HepG2 (cell line): ENCODE measurements around the gene SLC6A8. TPM values are rescaled to one million over a fixed set of nuclear protein-coding genes. Genes with fewer than 3 reads are reported as not detected.

Experiments used
- EHMT2 ChIP-seq: fragments of 200-600 bp; sonication (generic); IDR thresholded peaks from 2 replicates; pipeline ENCODE4 v1.7.0; 2017; ENCODE audit warnings: antibody characterized with exemption, low read depth, low read length, borderline replicate concordance
- FOXJ3 ChIP-seq: sonication (generic); formaldehyde crosslinking; IDR thresholded peaks from 2 replicates; pipeline ENCODE4 v1.4.0; 2020; ENCODE audit warnings: missing genetic modification reagents, mild to moderate bottlenecking, borderline replicate concordance
- NFATC3 ChIP-seq: sonication (generic); formaldehyde crosslinking; IDR thresholded peaks from 2 replicates; pipeline ENCODE4 v1.5.1; 2020; ENCODE audit warnings: mild to moderate bottlenecking, missing genetic modification reagents
- NFYC ChIP-seq: IDR thresholded peaks from 2 replicates; pipeline ENCODE4 v1.6.1; 2016; ENCODE audit warnings: missing genetic modification reagents, missing compliant biosample characterization
- NR2F2 ChIP-seq: IDR thresholded peaks from 2 replicates; pipeline ENCODE4 v1.6.1; 2012; ENCODE audit warnings: low read depth, inconsistent platforms, borderline replicate concordance
- SALL1 ChIP-seq: sonication (generic); formaldehyde crosslinking; IDR thresholded peaks from 2 replicates; pipeline ENCODE4 v1.8.0; 2022; ENCODE audit warnings: mild to moderate bottlenecking, missing genetic modification reagents
- SP2 ChIP-seq: sonication (generic); formaldehyde crosslinking; IDR thresholded peaks from 2 replicates; pipeline ENCODE4 v1.5.1; 2020; ENCODE audit warnings: mild to moderate bottlenecking, missing genetic modification reagents
- SRSF4 ChIP-seq: fragments of 200-400 bp; formaldehyde crosslinking; IDR thresholded peaks from one replicate; pipeline ENCODE4 v1.6.1; 2018; ENCODE audit warnings: mild to moderate bottlenecking, low read depth, low read length, moderate library complexity; ENCODE audit not compliant: poor library complexity, severe bottlenecking
- XRCC5 ChIP-seq: fragments of 200-400 bp; formaldehyde crosslinking; optimal IDR thresholded peaks from 2 replicates; pipeline ENCODE3; 2017; ENCODE audit warnings: mild to moderate bottlenecking, low read length
- ZMYM4 ChIP-seq: sonication (generic); formaldehyde crosslinking; IDR thresholded peaks from 2 replicates; pipeline ENCODE4 v1.8.1; 2023; ENCODE audit warnings: mild to moderate bottlenecking, missing genetic modification reagents
- ZNF17 ChIP-seq: sonication (generic); formaldehyde crosslinking; IDR thresholded peaks from 2 replicates; pipeline ENCODE4 v1.5.0; 2020; ENCODE audit warnings: mild to moderate bottlenecking, missing genetic modification reagents
- ZNF367 ChIP-seq: sonication (generic); formaldehyde crosslinking; IDR thresholded peaks from 2 replicates; pipeline ENCODE4 v1.4.0; 2020; ENCODE audit warnings: missing genetic modification reagents, borderline replicate concordance
- ZNF558 ChIP-seq: sonication (generic); formaldehyde crosslinking; IDR thresholded peaks from 2 replicates; pipeline ENCODE4 v1.9.0; 2022; ENCODE audit warnings: mild to moderate bottlenecking, missing genetic modification reagents, borderline replicate concordance
- ZNF883 ChIP-seq: sonication (generic); formaldehyde crosslinking; IDR thresholded peaks from 2 replicates; pipeline ENCODE4 v1.5.1; 2020; ENCODE audit warnings: mild to moderate bottlenecking, missing genetic modification reagents; ENCODE audit errors: not compliant biosample characterization
- polyA plus RNA-seq, 8 experiments: library from polyadenylated mRNA; depleted of rRNA in 3 of 8; stranded (reverse) in 7 of 8; unstranded in 1 of 8; fragments of >200 nt; fragmentation: Illumina TruSeq in 4 of 8; extraction: Trizol in 4 of 8; gene quantifications; 2 replicates each; pipeline versions ENCODE4 v1.2.1 to v1.2.3, GENCODE V29; 2011 to 2016; ENCODE audit warnings: low read depth in 4 of 8, missing spikeins in 1 of 8, mixed read lengths in 1 of 8; ENCODE audit not compliant: insufficient read depth in 1 of 8
- total RNA-seq, 5 experiments: library from RNA; depleted of rRNA; stranded (reverse); fragments of >200 nt; fragmentation: Illumina TruSeq; extraction: Trizol; gene quantifications; 2 replicates each; pipeline ENCODE4 v1.2.3, GENCODE V29; 2016; ENCODE audit warnings: low read depth in 1 of 5
- TF ChIP-seq, protein P1 (sequence below): sonication (generic); formaldehyde crosslinking; IDR thresholded peaks from 2 replicates; pipeline ENCODE4 v1.4.0; 2020; ENCODE audit warnings: mild to moderate bottlenecking, missing genetic modification reagents, borderline replicate concordance
- TF ChIP-seq, protein P2 (sequence below): sonication (generic); formaldehyde crosslinking; IDR thresholded peaks from 2 replicates; pipeline ENCODE4 v1.9.0; 2022; ENCODE audit warnings: low read depth, missing genetic modification reagents
- TF ChIP-seq, protein P3 (sequence below): sonication (generic); formaldehyde crosslinking; conservative IDR thresholded peaks from 2 replicates; pipeline ENCODE4 v1.8.1; 2023; ENCODE audit warnings: missing genetic modification reagents
- TF ChIP-seq, protein P4 (sequence below): sonication (generic); formaldehyde crosslinking; IDR thresholded peaks from 2 replicates; pipeline ENCODE4 v1.4.0; 2020; ENCODE audit warnings: missing genetic modification reagents, low read depth, mild to moderate bottlenecking, borderline replicate concordance

Gene SLC6A8
- total and polyA plus RNA-seq, 2 of the 13 experiments (the other 11 are each of a cell fraction or from before 2014, with no cell fraction given): 13.9 to 176 TPM

DNA sequence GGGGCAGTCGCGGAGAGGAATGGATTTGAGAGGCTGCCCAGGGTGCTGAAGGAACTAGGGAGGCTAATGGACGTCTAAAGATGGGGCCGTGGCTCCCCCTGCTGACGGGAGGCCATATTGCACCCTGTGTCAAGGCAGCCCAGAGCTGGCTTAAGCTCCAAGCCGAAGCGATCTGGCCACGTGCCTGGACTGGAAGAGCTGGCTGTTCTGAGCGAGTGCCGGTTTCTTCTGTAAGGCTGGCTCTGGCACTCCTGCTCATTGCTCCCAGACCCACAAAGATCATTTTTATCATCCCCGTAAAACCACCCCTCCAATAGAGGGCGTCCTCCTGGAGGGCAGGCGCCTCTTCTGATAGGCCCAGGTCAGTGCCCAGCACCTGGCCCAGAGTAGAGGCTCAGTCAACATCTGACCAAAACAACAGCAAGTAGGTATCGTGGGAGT lies 19.8 kb upstream of the SLC6A8 start (continued):
- no peak for TF ChIP-seq EHMT2
- TF ChIP-seq, protein P1, sequence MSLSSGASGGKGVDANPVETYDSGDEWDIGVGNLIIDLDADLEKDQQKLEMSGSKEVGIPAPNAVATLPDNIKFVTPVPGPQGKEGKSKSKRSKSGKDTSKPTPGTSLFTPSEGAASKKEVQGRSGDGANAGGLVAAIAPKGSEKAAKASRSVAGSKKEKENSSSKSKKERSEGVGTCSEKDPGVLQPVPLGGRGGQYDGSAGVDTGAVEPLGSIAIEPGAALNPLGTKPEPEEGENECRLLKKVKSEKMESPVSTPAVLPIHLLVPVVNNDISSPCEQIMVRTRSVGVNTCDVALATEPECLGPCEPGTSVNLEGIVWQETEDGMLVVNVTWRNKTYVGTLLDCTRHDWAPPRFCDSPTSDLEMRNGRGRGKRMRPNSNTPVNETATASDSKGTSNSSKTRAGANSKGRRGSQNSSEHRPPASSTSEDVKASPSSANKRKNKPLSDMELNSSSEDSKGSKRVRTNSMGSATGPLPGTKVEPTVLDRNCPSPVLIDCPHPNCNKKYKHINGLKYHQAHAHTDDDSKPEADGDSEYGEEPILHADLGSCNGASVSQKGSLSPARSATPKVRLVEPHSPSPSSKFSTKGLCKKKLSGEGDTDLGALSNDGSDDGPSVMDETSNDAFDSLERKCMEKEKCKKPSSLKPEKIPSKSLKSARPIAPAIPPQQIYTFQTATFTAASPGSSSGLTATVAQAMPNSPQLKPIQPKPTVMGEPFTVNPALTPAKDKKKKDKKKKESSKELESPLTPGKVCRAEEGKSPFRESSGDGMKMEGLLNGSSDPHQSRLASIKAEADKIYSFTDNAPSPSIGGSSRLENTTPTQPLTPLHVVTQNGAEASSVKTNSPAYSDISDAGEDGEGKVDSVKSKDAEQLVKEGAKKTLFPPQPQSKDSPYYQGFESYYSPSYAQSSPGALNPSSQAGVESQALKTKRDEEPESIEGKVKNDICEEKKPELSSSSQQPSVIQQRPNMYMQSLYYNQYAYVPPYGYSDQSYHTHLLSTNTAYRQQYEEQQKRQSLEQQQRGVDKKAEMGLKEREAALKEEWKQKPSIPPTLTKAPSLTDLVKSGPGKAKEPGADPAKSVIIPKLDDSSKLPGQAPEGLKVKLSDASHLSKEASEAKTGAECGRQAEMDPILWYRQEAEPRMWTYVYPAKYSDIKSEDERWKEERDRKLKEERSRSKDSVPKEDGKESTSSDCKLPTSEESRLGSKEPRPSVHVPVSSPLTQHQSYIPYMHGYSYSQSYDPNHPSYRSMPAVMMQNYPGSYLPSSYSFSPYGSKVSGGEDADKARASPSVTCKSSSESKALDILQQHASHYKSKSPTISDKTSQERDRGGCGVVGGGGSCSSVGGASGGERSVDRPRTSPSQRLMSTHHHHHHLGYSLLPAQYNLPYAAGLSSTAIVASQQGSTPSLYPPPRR (CRISPR knock-in tag): no peak
- no peak for TF ChIP-seq ZNF558
- no peak for TF ChIP-seq ZNF883 (CRISPR knock-in tag)
- TF ChIP-seq XRCC5: peak; percentile 25
- TF ChIP-seq NR2F2: no peak
- TF ChIP-seq, protein P2, sequence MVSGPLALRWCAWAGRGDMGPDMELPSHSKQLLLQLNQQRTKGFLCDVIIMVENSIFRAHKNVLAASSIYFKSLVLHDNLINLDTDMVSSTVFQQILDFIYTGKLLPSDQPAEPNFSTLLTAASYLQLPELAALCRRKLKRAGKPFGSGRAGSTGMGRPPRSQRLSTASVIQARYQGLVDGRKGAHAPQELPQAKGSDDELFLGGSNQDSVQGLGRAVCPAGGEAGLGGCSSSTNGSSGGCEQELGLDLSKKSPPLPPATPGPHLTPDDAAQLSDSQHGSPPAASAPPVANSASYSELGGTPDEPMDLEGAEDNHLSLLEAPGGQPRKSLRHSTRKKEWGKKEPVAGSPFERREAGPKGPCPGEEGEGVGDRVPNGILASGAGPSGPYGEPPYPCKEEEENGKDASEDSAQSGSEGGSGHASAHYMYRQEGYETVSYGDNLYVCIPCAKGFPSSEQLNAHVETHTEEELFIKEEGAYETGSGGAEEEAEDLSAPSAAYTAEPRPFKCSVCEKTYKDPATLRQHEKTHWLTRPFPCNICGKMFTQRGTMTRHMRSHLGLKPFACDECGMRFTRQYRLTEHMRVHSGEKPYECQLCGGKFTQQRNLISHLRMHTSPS: no peak
- no peak for TF ChIP-seq FOXJ3 (CRISPR knock-in tag)
- no peak for TF ChIP-seq SP2
- TF ChIP-seq, protein P3, sequence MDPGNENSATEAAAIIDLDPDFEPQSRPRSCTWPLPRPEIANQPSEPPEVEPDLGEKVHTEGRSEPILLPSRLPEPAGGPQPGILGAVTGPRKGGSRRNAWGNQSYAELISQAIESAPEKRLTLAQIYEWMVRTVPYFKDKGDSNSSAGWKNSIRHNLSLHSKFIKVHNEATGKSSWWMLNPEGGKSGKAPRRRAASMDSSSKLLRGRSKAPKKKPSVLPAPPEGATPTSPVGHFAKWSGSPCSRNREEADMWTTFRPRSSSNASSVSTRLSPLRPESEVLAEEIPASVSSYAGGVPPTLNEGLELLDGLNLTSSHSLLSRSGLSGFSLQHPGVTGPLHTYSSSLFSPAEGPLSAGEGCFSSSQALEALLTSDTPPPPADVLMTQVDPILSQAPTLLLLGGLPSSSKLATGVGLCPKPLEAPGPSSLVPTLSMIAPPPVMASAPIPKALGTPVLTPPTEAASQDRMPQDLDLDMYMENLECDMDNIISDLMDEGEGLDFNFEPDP (CRISPR knock-in tag): no peak
- TF ChIP-seq, protein P4, sequence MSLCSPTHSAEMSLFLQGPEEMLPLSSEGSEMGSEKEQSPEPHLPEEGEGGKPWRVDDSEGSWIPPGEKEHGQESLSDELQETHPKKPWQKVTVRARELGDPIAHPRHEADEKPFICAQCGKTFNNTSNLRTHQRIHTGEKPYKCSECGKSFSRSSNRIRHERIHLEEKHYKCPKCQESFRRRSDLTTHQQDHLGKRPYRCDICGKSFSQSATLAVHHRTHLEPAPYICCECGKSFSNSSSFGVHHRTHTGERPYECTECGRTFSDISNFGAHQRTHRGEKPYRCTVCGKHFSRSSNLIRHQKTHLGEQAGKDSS (CRISPR knock-in tag): no peak
- 0 out of 2 replicates have a peak, but pooled peaks have one; percentile 17 for TF ChIP-seq ZMYM4
- peak; percentile 45; the same call in 1 of the 2 replicates for TF ChIP-seq SALL1 (CRISPR knock-in tag)
- TF ChIP-seq NFYC (CRISPR knock-in tag): no peak
- no peak for TF ChIP-seq NFATC3
- TF ChIP-seq ZNF367: no peak
- TF ChIP-seq SRSF4: no peak
- no peak for TF ChIP-seq ZNF17
